Measurements from ENCODE around the gene TPX2.
"Not testable (repeated sequence)": the region's sequence is repeated elsewhere in the genome, so short reads cannot be mapped to it uniquely, and the experiment has no call there.

Gene TPX2

DNA sequence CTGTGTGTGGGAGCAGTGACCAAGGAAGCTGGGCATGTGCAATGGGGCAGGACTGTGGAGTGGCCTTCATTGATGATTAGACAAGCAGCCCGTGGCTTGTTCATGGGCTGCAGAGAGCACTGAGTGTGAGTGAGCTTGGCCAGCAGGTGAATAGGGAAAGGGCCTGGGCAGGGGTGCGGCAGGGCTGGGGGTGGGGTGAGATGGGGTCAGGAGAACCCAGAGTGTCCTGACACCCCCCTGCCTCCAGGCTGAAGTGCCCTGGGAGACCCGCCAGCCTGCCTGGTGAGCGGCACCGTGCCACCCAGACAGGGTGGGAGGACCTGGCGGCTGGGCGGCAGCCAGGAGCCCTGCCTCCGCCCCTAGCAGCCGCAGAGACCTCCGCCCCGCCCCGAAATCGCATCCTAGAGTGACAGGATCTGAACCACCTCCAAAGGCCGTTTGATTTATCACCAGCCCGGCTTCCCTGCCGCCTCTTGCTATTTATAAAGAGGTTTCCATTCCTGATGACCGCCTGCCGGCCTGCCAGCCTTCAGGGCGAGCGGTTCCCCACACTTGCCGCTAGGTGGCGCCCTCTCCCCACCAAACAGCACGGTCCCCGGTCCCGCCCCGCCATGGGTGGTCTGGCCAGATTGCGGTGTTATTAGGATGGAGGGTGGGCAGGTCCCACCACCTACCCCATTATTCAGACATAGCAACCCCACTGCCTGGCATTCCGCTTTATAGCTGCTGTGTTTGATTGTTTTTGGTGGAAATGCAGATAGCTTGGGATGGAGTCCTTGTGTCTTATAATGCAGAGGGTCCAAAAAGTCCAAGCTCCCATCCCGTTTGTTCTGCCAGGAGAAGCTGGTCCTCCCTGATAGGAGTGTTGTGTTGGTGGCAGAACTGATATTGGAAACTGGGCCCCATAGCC is 83.6 kb downstream of the TPX2 start:
- Histone ChIP-seq H3K27me3 (ENCODE audit: low read depth, low read length) (no peaks in the 10 kb centered on the region), H3K36me3 (ENCODE audit: control insufficient read depth in 1 of 2, insufficient read depth in 2 of 2, low read length in 2 of 2) (no peaks in the 10 kb centered on the region), H3K4me1 (ENCODE audit: control insufficient read depth in 1 of 2, insufficient read depth in 2 of 2, low read length in 2 of 2) (peaks cover 0 to 11% of the 10 kb centered on the region in 2 donors), H3K27ac (ENCODE audit: low read length) (no peak overlapping the region), H3K4me3 (ENCODE audit: low read depth in 1 of 2, low read length in 2 of 2) (no peak overlapping the region), H3K9me3 (ENCODE audit: control insufficient read depth in 1 of 2, low read length in 2 of 2) (no peaks in the 10 kb centered on the region)

DNA sequence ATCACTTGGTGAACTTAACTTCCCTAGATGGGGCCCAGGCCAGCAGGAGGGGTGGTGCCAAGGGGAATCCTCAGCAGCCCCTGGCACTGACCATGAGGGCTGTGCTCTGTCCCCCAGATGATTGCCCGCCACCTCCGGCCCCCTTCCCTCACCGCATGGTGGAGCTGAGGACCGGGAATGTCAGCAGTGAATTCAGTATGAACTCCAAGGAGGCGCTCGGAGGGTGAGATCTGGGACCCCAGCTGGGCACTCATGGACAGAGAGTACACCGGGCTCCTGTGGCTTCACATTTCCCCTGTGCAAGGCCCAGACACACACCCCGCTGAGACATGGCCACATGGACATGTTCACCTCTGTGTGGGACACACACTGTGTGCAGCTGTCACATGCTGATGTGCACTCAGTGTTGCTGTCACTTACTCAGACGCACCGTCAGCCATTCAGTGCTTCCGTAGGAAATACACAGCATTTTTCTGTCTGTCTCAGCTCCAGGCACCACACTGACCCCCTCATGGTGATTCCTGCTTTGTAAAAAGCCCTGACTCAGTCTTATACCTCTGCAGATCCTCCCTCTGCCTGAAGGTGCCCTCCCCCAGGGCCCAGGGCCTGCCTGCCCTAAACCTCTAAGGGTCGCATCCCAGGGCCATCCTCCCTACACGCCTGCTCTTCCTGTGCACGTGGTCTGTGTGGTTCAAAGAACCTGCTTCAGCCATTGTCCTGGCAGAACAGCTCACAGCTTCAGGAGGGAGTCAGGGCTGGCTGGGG is 84.5 kb downstream of the TPX2 start:
- no peaks in the 10 kb centered on the region for H3K27me3 ChIP-seq (ENCODE audit: low read depth, low read length)
- H3K9me3 ChIP-seq (ENCODE audit: control insufficient read depth in 1 of 2, low read length in 2 of 2): no peaks in the 10 kb centered on the region
- no peak overlapping the region for H3K27ac ChIP-seq (ENCODE audit: low read length)
- H3K36me3 ChIP-seq (ENCODE audit: control insufficient read depth in 1 of 2, insufficient read depth in 2 of 2, low read length in 2 of 2): no peaks in the 10 kb centered on the region
- peaks cover 0 to 11% of the 10 kb centered on the region in 2 donors for H3K4me1 ChIP-seq (ENCODE audit: control insufficient read depth in 1 of 2, insufficient read depth in 2 of 2, low read length in 2 of 2)
- no peak overlapping the region for H3K4me3 ChIP-seq (ENCODE audit: low read depth in 1 of 2, low read length in 2 of 2)

DNA sequence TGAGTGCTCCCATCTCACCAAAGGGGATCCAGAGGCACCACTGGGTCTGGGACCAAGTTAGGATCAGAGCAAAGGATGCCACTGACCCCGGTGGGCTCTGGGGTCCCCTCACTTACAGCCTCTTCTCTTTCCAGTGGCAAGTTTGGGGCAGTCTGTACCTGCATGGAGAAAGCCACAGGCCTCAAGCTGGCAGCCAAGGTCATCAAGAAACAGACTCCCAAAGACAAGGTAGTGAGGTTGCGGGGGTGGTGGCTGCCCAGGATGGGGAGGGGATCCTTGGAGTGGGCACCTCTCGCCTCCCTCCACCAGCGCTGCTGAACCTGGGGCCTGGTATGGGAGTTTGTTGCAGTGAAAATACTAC is 85.0 kb downstream of the TPX2 start:
- Histone ChIP-seq H3K27ac (ENCODE audit: low read length) (no peak overlapping the region), H3K4me3 (ENCODE audit: low read depth in 1 of 2, low read length in 2 of 2) (no peak overlapping the region), H3K4me1 (ENCODE audit: control insufficient read depth in 1 of 2, insufficient read depth in 2 of 2, low read length in 2 of 2) (peaks cover 0 to 11% of the 10 kb centered on the region in 2 donors)

DNA sequence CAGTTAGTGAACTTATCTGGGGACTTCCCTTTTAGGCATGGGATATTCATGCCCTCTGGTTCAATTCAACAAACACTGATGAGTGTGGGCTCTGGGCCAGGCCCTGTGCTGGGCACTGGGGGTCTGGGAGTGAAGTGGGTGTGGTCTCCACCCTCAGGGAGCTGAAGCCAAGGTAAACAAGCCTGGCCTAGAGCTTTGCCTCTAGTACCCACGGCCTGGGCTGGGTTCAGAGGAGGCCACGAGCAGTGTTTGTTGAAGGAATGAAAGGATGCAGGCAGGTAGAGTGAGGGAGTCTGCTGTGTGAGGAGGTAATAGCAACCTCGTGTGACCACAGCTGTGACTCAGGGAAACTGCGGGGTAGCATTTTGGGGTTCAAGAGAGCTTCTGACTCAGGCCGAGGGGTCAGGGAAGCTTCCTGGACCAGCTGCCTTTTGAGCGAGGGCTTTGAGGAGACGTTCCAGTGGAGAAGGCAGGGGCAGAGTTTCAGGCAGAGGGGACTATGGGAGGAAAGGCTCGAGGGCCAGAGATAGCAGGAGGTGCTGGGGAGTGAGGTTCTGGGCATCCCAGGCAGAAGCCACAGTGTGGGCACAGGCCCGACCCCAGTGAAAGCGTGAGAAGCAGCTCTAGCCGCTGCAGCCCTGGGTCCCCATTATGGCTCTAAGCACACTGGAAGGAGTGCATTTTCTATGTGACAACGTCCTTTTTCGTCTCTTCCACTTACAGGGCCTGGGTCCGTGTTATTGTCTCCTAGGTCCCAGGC is 85.6 kb downstream of the TPX2 start:
- no peak overlapping the region for H3K4me3 ChIP-seq (ENCODE audit: low read depth in 1 of 2, low read length in 2 of 2)
- H3K4me1 ChIP-seq (ENCODE audit: control insufficient read depth in 1 of 2, insufficient read depth in 2 of 2, low read length in 2 of 2): peaks cover 0 to 11% of the 10 kb centered on the region in 2 donors
- H3K36me3 ChIP-seq (ENCODE audit: control insufficient read depth in 1 of 2, insufficient read depth in 2 of 2, low read length in 2 of 2): no peaks in the 10 kb centered on the region
- H3K27me3 ChIP-seq (ENCODE audit: low read depth, low read length): no peaks in the 10 kb centered on the region
- H3K27ac ChIP-seq (ENCODE audit: low read length): no peak overlapping the region
- H3K9me3 ChIP-seq (ENCODE audit: control insufficient read depth in 1 of 2, low read length in 2 of 2): no peaks in the 10 kb centered on the region

More for the DNA sequence above, 85.0 kb downstream of the TPX2 start:
- Histone ChIP-seq H3K36me3 (ENCODE audit: control insufficient read depth in 1 of 2, insufficient read depth in 2 of 2, low read length in 2 of 2) (no peaks in the 10 kb centered on the region), H3K27me3 (ENCODE audit: low read depth, low read length) (no peaks in the 10 kb centered on the region), H3K9me3 (ENCODE audit: control insufficient read depth in 1 of 2, low read length in 2 of 2) (no peaks in the 10 kb centered on the region)

DNA sequence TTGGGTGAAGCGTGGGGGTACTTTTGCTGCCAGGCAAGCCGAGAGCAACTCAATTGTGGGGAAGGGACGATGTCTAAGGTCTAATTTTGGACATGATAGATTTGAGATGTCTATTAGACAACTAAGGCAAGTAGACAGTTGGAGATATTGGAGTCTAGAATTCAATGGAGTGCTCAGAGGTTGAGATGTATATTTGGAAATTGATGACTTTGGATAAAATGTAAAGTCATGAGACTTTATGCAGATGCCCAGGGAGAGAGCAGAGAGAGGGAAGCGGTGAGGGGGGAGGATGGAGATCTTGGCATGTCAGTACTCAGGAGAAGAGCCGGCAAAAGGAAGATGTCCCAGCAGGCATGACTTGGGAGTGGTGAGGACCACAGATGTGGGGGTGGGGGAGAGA is 87.0 kb downstream of the TPX2 start:
- H3K27me3 ChIP-seq (ENCODE audit: low read depth, low read length): no peaks in the 10 kb centered on the region
- H3K9me3 ChIP-seq (ENCODE audit: control insufficient read depth in 1 of 2, low read length in 2 of 2): no peaks in the 10 kb centered on the region
- no peak overlapping the region for H3K4me3 ChIP-seq (ENCODE audit: low read depth in 1 of 2, low read length in 2 of 2)
- H3K27ac ChIP-seq (ENCODE audit: low read length): no peak overlapping the region
- H3K4me1 ChIP-seq (ENCODE audit: control insufficient read depth in 1 of 2, insufficient read depth in 2 of 2, low read length in 2 of 2): peaks cover 0 to 11% of the 10 kb centered on the region in 2 donors
- H3K36me3 ChIP-seq (ENCODE audit: control insufficient read depth in 1 of 2, insufficient read depth in 2 of 2, low read length in 2 of 2): no peaks in the 10 kb centered on the region

DNA sequence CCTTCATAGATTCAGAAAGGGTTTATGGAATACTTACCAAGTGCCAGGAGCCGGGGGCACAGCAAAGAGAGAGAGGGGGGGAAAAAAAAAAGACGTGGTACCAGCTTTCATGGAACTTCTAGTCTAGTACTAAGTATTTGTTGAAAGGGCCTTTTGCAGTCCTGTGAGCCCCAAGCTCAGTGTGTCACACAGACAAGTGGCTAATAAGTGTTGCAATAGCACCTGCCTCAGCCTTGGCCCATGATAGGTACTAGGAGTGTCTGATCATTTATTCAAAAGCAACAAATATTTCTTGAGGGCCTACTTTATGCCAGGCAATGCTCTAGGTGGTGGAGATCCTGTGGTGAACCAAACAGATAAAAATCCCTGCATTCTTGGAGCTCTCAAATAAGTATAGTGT is 88.0 kb downstream of the TPX2 start:
- H3K4me1 ChIP-seq (ENCODE audit: control insufficient read depth in 1 of 2, insufficient read depth in 2 of 2, low read length in 2 of 2): peaks cover 0 to 11% of the 10 kb centered on the region in 2 donors
- no peaks in the 10 kb centered on the region for H3K36me3 ChIP-seq (ENCODE audit: control insufficient read depth in 1 of 2, insufficient read depth in 2 of 2, low read length in 2 of 2)
- no peak overlapping the region for H3K27ac ChIP-seq (ENCODE audit: low read length)
- H3K4me3 ChIP-seq (ENCODE audit: low read depth in 1 of 2, low read length in 2 of 2): no peak overlapping the region
- H3K27me3 ChIP-seq (ENCODE audit: low read depth, low read length): no peaks in the 10 kb centered on the region
- H3K9me3 ChIP-seq (ENCODE audit: control insufficient read depth in 1 of 2, low read length in 2 of 2): no peaks in the 10 kb centered on the region

DNA sequence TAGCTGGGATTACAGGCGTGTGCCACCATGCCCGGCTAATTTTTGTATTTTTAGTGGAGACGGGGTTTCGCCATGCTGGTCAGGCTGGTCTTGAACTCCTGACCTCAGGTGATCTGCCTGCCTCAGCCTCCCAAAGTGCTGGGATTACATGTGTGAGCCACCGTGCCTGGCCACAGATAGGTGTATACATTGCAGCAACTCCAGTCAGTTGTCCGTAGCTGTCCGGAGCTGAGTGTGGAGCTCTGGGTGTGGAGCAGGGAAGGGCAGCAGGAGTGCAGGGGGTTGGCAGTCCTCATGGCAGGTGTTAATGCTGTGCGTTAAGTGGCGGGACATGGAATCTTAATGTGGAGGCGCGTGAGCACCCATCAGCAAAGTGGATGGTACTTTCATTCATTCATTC is 88.9 kb downstream of the TPX2 start:
- not testable (repeated sequence) for H3K27ac ChIP-seq (ENCODE audit: low read length); H3K4me3 ChIP-seq (ENCODE audit: low read depth in 1 of 2, low read length in 2 of 2); H3K36me3 ChIP-seq (ENCODE audit: control insufficient read depth in 1 of 2, insufficient read depth in 2 of 2, low read length in 2 of 2); H3K27me3 ChIP-seq (ENCODE audit: low read depth, low read length); H3K9me3 ChIP-seq (ENCODE audit: control insufficient read depth in 1 of 2, low read length in 2 of 2); H3K4me1 ChIP-seq (ENCODE audit: control insufficient read depth in 1 of 2, insufficient read depth in 2 of 2, low read length in 2 of 2)

DNA sequence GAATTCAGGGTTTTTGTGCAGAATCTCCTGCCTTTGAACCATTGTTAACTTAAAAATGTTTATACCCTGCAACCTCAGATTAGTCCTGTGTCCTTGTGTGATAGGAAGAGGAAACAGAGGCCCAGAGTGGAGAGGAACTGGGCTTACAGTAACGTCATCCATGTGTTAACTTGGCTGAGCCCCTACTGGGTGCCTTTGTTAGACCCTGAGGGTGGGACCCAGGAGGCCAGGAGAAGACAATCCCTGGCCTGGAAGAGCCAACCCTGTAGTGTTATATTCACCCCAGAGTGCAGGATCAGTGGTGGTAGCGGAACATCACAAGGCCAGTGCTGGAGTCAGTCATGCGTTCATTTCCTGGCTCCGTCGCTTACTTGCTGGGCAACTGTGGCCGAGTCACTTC is 90.6 kb downstream of the TPX2 start:
- no peaks in the 10 kb centered on the region for H3K27me3 ChIP-seq (ENCODE audit: low read depth, low read length)
- H3K36me3 ChIP-seq (ENCODE audit: control insufficient read depth in 1 of 2, insufficient read depth in 2 of 2, low read length in 2 of 2): no peaks in the 10 kb centered on the region
- no peaks in the 10 kb centered on the region for H3K4me1 ChIP-seq (ENCODE audit: control insufficient read depth in 1 of 2, insufficient read depth in 2 of 2, low read length in 2 of 2)
- no peaks in the 10 kb centered on the region for H3K9me3 ChIP-seq (ENCODE audit: control insufficient read depth in 1 of 2, low read length in 2 of 2)
- no peak overlapping the region for H3K27ac ChIP-seq (ENCODE audit: low read length)
- no peak overlapping the region for H3K4me3 ChIP-seq (ENCODE audit: low read depth in 1 of 2, low read length in 2 of 2)

DNA sequence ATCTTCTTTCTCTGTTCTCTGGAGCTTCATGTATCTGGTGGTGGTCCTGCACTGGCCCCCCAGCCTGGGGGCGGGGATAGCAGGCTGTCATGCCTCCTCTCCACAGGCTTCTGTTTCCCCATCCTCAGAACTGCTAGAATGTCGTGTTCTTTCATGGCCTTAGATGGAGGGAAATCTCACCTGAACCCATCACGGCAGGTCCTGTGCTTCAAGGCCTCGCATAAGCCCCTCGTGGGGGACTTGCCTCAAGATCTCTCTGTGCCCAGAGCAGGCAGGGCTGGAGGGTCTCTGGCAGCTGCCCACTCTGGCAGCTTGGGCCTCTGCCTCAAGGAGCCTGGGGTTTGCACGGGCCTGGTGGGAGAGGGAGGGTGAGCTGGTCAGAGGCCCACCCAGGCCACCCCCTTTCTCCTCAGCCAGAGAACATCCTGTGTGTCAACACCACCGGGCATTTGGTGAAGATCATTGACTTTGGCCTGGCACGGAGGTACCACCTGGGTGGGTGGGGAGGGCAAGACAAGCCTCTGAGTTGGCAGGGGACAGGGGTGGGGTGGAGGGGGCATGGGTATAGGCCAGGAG is 91.4 kb downstream of the TPX2 start:
- Histone ChIP-seq H3K27me3 (ENCODE audit: low read depth, low read length) (no peaks in the 10 kb centered on the region), H3K4me1 (ENCODE audit: control insufficient read depth in 1 of 2, insufficient read depth in 2 of 2, low read length in 2 of 2) (no peaks in the 10 kb centered on the region), H3K9me3 (ENCODE audit: control insufficient read depth in 1 of 2, low read length in 2 of 2) (no peaks in the 10 kb centered on the region), H3K4me3 (ENCODE audit: low read depth in 1 of 2, low read length in 2 of 2) (no peak overlapping the region), H3K27ac (ENCODE audit: low read length) (no peak overlapping the region), H3K36me3 (ENCODE audit: control insufficient read depth in 1 of 2, insufficient read depth in 2 of 2, low read length in 2 of 2) (no peaks in the 10 kb centered on the region)

DNA sequence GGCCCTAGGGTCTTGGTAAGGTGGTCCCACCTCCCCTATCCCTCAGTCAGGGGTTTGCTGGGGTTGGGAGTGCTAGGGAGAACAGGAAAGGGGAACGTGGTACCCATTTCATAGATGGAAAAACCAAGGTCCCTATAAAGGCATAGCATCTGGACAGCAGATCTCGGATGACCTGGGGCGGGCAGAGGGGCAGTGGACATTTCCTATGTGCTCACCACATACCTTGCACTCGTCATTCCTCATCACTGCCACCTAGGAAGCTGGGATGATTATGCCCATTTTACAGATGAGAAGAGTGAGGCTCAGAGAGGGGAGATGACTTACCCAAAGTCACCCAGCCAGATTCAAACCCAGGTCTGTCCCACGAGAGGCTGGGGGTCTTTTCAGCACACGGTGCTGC is 92.1 kb downstream of the TPX2 start:
- Histone ChIP-seq H3K4me3 (ENCODE audit: low read depth in 1 of 2, low read length in 2 of 2) (no peak overlapping the region), H3K27me3 (ENCODE audit: low read depth, low read length) (no peaks in the 10 kb centered on the region), H3K9me3 (ENCODE audit: control insufficient read depth in 1 of 2, low read length in 2 of 2) (no peaks in the 10 kb centered on the region), H3K36me3 (ENCODE audit: control insufficient read depth in 1 of 2, insufficient read depth in 2 of 2, low read length in 2 of 2) (no peaks in the 10 kb centered on the region), H3K4me1 (ENCODE audit: control insufficient read depth in 1 of 2, insufficient read depth in 2 of 2, low read length in 2 of 2) (peaks cover 1 to 6% of the 10 kb centered on the region in 2 donors), H3K27ac (ENCODE audit: low read length) (no peak overlapping the region)

DNA sequence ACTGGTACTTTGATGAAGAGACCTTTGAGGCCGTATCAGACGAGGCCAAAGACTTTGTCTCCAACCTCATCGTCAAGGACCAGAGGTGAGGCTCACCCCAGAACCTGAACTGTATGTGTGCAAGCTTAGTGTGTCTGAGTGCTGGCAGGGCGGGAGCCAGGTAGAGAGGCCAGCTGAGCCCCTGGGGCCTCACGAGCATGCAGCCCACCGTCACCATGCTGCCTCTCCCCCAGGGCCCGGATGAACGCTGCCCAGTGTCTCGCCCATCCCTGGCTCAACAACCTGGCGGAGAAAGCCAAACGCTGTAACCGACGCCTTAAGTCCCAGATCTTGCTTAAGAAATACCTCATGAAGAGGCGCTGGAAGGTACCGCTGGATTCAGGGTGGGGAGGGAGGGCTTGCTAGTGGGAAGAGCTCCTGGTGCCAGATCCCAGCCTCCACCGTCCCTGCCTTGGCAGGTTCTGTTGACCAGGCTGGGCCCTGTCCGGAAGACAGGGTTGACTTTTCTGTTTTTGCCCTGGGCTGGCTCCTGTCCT is 92.7 kb downstream of the TPX2 start:
- Histone ChIP-seq H3K36me3 (ENCODE audit: control insufficient read depth in 1 of 2, insufficient read depth in 2 of 2, low read length in 2 of 2) (no peaks in the 10 kb centered on the region), H3K4me1 (ENCODE audit: control insufficient read depth in 1 of 2, insufficient read depth in 2 of 2, low read length in 2 of 2) (peaks cover 6 to 12% of the 10 kb centered on the region in 2 donors), H3K27me3 (ENCODE audit: low read depth, low read length) (no peaks in the 10 kb centered on the region), H3K9me3 (ENCODE audit: control insufficient read depth in 1 of 2, low read length in 2 of 2) (no peaks in the 10 kb centered on the region), H3K27ac (ENCODE audit: low read length) (no peak overlapping the region), H3K4me3 (ENCODE audit: low read depth in 1 of 2, low read length in 2 of 2) (no peak overlapping the region)

Measured in muscle layer of duodenum (tissue), 2 donors.